ENCODE measurements around the gene COX11.

COX11 gene

DNA sequence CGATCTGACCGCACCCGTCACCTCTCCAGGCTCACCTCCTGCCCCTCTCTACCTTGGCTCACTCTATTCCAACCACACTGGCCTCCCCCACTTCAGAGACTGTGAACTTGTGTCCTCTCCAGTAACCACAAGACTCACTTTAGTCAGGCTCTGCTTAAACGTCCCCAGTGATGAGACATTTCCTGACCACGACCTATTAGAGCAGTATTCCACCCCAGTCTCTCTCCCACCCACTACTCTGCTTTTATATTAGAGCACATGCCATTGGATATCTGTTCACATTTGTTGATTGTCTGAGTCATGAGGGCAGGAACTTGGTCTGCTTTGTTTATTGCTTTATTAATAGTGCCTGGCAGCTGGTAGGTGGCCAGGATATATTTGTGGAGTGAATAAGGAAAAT is 20.1 kb downstream of the COX11 start:
- no peak overlapping the region for H3K4me3 ChIP-seq (ENCODE audit: low read depth, low read length)

DNA sequence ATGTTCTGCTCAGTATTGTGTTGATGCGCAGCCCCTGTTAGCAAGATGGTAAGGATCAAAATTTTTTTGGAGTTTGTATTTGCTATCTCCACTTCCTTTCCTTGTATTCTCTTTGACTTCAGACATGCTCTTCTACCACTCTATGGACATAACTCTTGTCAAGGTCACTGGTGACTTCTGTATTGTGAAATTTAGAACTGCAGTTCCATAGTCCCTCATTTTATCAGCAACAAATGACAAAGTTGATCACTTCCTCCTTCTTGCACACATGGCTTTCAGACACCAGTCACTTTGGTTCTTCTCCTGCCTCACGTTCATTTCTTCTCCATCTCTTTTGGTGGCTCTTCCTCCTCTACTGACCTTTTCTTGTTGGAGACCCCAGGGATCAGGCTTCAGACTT is 21.1 kb downstream of the COX11 start:
- TF ChIP-seq, protein P1, sequence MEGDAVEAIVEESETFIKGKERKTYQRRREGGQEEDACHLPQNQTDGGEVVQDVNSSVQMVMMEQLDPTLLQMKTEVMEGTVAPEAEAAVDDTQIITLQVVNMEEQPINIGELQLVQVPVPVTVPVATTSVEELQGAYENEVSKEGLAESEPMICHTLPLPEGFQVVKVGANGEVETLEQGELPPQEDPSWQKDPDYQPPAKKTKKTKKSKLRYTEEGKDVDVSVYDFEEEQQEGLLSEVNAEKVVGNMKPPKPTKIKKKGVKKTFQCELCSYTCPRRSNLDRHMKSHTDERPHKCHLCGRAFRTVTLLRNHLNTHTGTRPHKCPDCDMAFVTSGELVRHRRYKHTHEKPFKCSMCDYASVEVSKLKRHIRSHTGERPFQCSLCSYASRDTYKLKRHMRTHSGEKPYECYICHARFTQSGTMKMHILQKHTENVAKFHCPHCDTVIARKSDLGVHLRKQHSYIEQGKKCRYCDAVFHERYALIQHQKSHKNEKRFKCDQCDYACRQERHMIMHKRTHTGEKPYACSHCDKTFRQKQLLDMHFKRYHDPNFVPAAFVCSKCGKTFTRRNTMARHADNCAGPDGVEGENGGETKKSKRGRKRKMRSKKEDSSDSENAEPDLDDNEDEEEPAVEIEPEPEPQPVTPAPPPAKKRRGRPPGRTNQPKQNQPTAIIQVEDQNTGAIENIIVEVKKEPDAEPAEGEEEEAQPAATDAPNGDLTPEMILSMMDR (IDR thresholded peaks at IDR 0.05; ENCODE audit: borderline replicate concordance, insufficient read depth, low read depth, low read length) = no peak
- no peak overlapping the region for H3K4me3 ChIP-seq (ENCODE audit: low read depth, low read length)

More for the DNA sequence above, 20.1 kb downstream of the COX11 start:
- TF ChIP-seq, protein P1 (IDR thresholded peaks at IDR 0.05; ENCODE audit: borderline replicate concordance, insufficient read depth, low read depth, low read length) = no peak

DNA sequence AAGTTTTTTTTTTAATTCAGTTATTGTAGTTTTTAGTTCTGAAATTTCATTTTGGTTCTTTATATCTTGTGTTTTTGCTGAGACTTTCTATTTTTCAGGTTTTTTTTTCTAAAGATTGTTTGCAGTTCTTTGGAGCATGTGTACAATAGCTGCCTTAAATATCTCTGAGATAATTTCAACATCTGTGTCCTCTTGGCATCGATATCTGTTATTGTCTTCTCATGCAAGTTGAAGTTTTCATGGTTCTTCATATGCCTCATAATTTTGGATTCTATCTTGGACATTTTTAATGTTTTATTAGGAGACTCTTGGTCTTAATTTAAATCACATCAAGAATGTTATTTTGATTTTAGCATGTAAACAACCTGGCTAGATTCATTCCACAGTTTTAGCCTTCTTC is 22.8 kb downstream of the COX11 start:
- no peak overlapping the region for H3K4me3 ChIP-seq (ENCODE audit: low read depth, low read length)
- TF ChIP-seq, protein P1 (IDR thresholded peaks at IDR 0.05; ENCODE audit: borderline replicate concordance, insufficient read depth, low read depth, low read length) = no peak

DNA sequence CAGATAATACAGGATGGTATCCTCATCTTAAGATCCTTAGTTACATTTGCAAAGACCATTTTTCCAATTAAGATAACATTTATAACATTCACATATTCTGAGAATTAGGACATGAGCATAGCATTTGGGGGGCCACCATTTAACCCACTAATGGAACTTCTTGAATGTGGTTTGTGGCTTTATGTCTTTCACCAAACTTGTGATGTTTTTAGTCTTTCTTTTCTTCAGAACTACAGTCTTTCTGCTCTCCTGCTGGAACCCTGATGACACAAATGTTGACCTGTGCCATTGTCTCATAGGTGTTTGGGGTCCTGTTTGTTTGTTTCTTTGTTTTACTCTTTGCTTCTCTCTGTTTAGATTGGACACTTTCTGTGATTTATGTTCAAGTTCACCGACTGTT is 23.2 kb downstream of the COX11 start:
- H3K4me3 ChIP-seq (ENCODE audit: low read depth, low read length) = no peak overlapping the region
- TF ChIP-seq, protein P1 (IDR thresholded peaks at IDR 0.05; ENCODE audit: borderline replicate concordance, insufficient read depth, low read depth, low read length) = no peak

DNA sequence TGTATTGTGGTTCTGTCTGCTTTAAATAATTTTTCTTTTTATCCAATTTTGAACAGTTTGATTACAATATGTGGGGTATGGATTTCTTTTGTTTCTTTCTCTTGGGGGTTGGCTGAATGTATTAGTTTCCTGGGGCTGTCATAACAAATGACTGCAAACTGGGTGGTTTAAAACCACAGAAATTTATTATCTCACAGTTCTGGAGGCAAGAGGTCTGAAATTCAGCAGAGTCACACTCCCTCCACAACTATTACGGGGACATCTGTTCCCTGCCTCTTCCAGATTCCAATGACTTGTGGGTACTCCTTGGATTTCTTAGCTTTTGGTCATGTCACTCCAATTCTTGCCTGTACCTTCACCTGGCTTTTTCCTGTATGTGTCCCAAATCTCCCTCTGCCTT is 23.7 kb downstream of the COX11 start:
- no peak overlapping the region for H3K4me3 ChIP-seq (ENCODE audit: low read depth, low read length)
- TF ChIP-seq, protein P1 (IDR thresholded peaks at IDR 0.05; ENCODE audit: borderline replicate concordance, insufficient read depth, low read depth, low read length) = no peak

DNA sequence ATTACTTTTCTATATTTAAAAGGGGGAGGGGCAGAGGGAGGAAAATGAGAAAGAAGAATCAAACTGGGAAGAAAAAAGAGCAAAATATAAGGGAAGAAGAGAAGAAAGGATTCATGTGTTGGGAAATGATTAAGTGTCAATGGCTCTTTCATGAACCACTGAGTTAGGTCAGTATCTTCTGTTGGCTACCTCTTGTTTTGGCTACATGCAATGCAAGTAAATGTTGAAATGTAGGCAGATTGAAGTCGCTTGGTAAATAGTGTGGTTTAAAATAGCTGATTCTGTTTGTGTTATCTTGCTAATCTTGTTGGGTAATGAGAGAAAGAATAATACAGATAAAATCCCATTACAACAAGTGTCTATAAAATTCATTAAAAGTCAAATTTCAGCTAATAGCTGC is 27.2 kb downstream of the COX11 start:
- TF ChIP-seq, protein P1 (IDR thresholded peaks at IDR 0.05; ENCODE audit: borderline replicate concordance, insufficient read depth, low read depth, low read length) = no peak
- no peak overlapping the region for H3K4me3 ChIP-seq (ENCODE audit: low read depth, low read length)

DNA sequence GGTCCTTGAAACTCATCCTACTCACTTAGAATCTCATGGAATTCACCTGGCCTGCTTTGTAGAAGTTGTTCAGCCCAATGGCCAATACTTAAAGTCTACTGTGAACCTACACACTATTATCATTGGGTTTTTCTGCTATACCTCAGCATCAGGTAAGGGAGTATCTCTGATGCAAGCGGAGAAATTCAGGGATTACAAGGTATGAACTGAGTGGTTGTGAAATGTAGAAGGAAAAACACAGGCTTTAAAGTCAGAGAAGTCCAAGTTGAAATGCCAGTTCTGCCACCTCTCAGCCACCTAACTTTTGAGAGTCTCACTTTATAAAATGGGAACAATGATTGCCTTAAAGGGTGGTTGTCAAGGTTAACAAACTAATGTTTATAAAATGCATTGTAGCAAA is 31.0 kb downstream of the COX11 start:
- TF ChIP-seq, protein P1 (IDR thresholded peaks at IDR 0.05; ENCODE audit: borderline replicate concordance, insufficient read depth, low read depth, low read length) = no peak
- no peak overlapping the region for H3K4me3 ChIP-seq (ENCODE audit: low read depth, low read length)

All from GM12875 (cell line).